IPS-15b (cell line): ENCODE data around the gene CASK.
A peak's percentile ranks its signal among the peaks of the same experiment; 100 is the strongest.

Experiments used
- H3K27me3 ChIP-seq: one replicate; pipeline ENCODE4 v1.6.1; 2013; ENCODE audit warnings: low read length; ENCODE audit not compliant: control insufficient read depth, insufficient read depth
- H3K36me3 ChIP-seq: one replicate; pipeline ENCODE4 v1.6.1; 2013; ENCODE audit warnings: low read length; ENCODE audit not compliant: control insufficient read depth, insufficient read depth
- H3K4me1 ChIP-seq: one replicate; pipeline ENCODE4 v1.6.1; 2013; ENCODE audit warnings: mild to moderate bottlenecking, low read length; ENCODE audit not compliant: control insufficient read depth, insufficient read depth
- H3K4me3 ChIP-seq: one replicate; pipeline ENCODE4 v1.5.1; 2013; ENCODE audit warnings: low read depth, low read length
- H3K9ac ChIP-seq: one replicate; pipeline ENCODE4 v1.6.1; 2013; ENCODE audit warnings: low read depth, mild to moderate bottlenecking, low read length
- H3K9me3 ChIP-seq: one replicate; pipeline ENCODE4 v1.6.1; 2013; ENCODE audit warnings: mild to moderate bottlenecking, low read length; ENCODE audit not compliant: control insufficient read depth, insufficient read depth

Gene CASK

DNA sequence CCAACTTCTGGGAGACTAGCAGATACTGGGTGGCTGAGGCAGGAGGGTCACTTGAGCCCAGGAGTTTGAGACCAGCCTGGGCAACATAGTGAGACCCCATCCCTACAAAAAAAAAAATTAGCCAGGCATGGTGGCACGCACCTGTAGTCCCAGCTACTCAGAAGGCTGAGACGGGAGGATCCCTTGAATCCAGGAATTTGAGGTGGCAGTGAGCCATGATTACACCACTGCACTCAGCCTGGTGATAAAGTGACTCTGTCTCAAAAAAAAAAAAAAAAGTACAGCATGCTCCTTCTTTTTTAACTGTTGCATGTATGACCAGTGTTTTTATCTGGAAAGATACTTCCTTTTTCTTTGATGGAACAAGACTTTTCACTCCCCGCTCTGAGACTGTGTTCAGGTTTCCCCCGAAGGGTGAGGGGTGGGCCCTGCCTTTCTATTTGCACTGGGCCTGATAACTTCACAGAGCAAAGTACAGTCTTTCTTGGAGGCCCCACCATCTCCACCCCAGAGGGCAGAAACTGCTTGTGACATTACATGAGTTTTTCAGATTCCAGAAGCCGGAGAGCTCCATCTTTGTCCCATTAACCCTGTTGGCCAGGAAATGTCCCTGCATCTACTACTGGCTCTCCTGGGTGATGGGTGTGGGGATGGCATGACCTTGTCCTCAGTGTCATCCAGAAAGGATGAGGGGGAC, 441.1 kb downstream of the CASK start:
- H3K4me3 ChIP-seq = no peak overlapping the region
- no peak overlapping the region for H3K9ac ChIP-seq
- no peaks in the 10 kb centered on the region for H3K9me3 ChIP-seq
- no peaks in the 10 kb centered on the region for H3K36me3 ChIP-seq
- H3K4me1 ChIP-seq = peaks cover 6% of the 10 kb centered on the region
- H3K27me3 ChIP-seq = no peaks in the 10 kb centered on the region

DNA sequence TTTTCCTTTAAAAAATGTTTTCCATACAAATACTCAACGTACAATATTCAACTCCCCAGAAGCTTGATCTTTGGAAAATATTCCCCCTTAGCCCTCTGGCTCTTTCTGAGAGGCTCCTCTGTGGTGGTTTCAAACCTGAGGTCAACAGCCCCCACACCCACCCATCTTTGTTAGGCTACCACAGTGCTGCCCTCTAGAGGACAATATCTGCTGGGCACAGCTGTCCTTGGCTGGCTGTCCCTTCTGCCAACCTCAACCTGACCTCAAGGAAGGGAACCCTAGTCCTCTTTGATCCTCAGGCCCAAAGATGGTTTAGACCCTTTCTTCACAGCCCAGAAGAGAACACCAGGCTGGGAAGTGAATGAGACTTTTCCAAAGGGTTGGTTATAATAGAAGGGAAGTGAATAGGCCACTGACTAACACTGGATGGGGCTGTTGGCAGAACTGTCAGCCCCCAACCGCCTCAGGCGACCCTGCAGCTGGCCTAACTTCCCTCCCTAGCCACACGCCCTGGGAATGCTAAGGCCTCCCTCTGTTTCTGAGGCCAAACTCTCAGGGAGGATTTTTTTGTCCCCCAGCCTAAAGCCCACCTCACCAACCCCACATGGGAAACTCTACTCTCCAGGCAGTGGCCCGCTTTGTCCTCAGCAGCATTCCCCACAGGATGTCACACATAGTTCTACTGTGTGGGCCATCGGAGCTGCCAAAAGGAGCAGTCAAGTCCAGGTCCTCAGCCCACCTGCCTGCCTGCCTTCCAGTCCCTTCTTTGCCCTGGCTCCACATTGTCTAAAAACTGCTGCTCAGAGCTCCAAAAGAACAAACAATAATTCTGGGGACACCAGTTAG, 441.9 kb downstream of the CASK start:
- no peak overlapping the region for H3K9ac ChIP-seq
- H3K27me3 ChIP-seq = no peaks in the 10 kb centered on the region
- peaks cover 6% of the 10 kb centered on the region for H3K4me1 ChIP-seq
- H3K9me3 ChIP-seq = no peaks in the 10 kb centered on the region
- no peaks in the 10 kb centered on the region for H3K36me3 ChIP-seq
- no peak overlapping the region for H3K4me3 ChIP-seq

DNA sequence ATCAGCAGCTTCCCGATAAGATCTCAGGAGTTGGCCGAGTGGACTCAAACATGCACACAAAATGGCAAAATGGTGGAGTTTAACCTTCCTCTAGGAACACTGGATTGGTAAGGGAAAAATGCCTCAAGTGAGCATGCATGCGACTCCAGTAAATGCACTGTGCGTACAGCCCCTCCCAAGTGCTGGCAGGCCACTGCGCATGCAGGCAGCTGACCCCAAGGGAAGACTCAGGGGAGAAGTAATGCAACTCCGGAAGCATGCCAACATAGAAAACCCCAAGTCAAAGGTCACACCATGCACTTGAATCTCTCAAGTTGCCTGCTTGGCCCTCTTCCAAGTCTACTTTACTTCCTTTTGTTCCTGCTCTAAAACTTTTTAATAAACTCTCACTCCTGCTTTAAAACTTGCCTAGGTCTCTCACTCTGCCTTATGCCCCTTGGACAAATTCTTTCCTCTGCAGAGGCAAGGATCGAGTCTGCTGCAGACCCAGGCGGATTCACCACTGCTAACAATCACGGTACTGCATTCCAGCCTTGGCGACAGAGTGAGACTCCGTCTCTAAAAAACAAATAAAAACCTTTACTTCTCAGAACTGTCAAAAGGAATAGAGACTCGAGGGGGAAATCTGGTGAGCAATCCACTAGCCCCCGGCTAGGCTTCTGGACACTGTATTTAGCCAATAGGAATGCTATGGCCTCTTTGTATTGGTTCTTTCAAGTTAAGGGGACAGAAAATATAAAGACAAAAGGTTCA, 442.7 kb downstream of the CASK start:
- peaks cover 8% of the 10 kb centered on the region for H3K4me1 ChIP-seq
- H3K36me3 ChIP-seq = no peaks in the 10 kb centered on the region
- no peaks in the 10 kb centered on the region for H3K27me3 ChIP-seq
- H3K9ac ChIP-seq = no peak overlapping the region
- no peak overlapping the region for H3K4me3 ChIP-seq
- H3K9me3 ChIP-seq = no peaks in the 10 kb centered on the region

DNA sequence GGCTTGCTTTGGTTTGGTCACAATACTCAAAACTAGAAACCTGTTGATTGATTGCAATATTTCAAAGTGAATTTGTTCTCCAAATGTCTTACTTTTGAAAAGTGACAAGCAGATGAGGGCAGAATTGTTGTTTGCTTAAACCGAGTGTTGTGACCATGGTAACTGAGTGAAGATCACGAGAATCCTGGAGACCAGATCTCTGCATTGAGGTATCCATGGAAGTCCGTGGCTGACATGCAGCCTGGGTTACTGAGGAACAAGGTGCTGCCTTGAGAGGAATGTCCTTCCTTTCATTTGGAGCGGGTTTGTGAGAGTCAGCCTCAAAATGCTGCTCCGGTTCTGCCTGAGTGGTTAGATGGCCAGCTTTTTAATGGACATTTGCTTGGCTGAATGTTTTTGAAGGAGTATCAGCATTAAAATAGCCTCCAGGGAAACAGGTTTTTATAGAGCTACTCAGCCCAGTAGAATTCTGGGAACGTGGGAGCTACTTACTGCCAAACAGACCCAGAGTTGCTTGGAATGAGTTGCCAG, 444.9 kb downstream of the CASK start:
- H3K9ac ChIP-seq = no peak overlapping the region
- H3K4me1 ChIP-seq = peaks cover 12% of the 10 kb centered on the region
- H3K9me3 ChIP-seq = no peaks in the 10 kb centered on the region
- no peaks in the 10 kb centered on the region for H3K36me3 ChIP-seq
- no peaks in the 10 kb centered on the region for H3K27me3 ChIP-seq
- H3K4me3 ChIP-seq = no peak overlapping the region

DNA sequence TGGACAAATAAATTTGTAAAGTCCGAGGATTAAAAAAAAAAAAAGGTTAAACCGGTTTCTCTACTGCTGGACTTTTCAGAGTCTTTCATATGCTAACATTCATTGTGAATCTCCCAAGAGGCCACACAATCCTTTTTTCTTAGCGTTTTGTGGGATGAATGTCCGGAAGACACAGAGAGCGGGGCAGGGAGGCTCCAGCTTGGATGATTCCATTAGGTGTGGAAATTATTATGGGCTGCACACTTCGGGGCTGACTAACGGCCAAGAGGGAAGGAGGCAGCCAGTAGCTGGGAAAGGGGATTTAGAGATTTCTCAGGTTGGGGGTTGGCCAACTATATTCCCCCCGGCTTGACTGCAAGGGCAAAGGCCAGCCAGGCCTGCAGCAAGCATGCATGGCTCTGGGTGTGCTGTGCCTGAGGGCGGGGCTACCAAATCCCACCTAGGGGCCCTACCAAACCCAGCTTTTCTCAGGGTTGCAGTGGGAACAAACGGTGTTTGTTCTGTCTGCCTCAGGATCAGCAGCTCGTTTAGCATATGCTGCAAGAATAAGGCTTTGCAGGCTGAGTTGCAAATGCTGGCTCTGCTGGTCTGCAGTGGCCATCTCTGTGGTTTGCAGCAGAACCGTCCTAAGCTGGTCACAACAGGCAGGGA, 447.6 kb downstream of the CASK start:
- H3K9me3 ChIP-seq = no peaks in the 10 kb centered on the region
- no peaks in the 10 kb centered on the region for H3K27me3 ChIP-seq
- no peaks in the 10 kb centered on the region for H3K36me3 ChIP-seq
- no peak overlapping the region for H3K4me3 ChIP-seq
- H3K4me1 ChIP-seq = peaks cover 12% of the 10 kb centered on the region
- H3K9ac ChIP-seq = peak overlapping the region; percentile 30

DNA sequence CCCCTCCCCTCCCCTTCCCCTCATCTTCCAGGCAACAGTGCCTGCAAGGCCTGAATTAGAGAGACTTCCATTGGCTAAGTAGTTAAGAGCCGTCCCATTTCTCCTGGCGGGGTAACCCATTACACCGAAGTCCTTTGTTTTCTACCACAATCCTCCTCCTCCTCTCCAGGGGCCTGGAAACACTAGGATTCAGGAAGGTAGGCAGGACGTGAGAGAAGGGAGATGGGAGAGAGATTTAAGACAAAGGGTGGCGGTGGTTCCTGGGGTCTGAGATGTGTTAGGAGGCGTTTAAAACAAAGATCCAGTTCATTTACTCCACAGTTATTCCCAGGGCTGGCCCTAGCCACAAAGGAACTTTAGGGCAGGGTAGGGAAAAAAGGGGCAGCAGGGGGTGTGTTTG, 448.2 kb downstream of the CASK start:
- H3K36me3 ChIP-seq = no peaks in the 10 kb centered on the region
- H3K9me3 ChIP-seq = no peaks in the 10 kb centered on the region
- H3K9ac ChIP-seq = peak overlapping the region; percentile 81
- no peak overlapping the region for H3K4me3 ChIP-seq
- H3K27me3 ChIP-seq = no peaks in the 10 kb centered on the region
- H3K4me1 ChIP-seq = peaks cover 12% of the 10 kb centered on the region

DNA sequence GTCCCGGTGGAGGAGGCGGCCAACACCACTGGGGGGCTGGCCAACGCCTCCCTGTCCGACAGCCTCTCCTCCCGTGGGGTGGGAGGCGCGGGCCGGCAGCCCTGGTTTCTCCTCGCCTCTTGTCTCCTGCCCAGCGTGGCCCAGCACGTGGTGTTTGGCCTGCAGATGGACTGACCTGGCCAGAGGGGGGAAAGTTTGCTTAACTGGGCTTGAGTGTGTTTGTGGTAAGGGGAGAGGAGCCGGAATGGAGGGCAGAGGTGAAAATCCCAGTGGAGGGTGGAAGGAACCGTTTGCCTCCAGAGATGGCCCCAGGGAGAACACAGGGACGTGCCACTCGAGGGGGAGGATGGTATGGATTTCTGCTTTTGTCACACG, 448.6 kb downstream of the CASK start:
- Histone ChIP-seq H3K4me3 (peak overlapping the region; percentile 35), H3K4me1 (peaks cover 12% of the 10 kb centered on the region), H3K27me3 (no peaks in the 10 kb centered on the region), H3K9me3 (no peaks in the 10 kb centered on the region), H3K36me3 (no peaks in the 10 kb centered on the region), H3K9ac (peak overlapping the region; percentile 81)

DNA sequence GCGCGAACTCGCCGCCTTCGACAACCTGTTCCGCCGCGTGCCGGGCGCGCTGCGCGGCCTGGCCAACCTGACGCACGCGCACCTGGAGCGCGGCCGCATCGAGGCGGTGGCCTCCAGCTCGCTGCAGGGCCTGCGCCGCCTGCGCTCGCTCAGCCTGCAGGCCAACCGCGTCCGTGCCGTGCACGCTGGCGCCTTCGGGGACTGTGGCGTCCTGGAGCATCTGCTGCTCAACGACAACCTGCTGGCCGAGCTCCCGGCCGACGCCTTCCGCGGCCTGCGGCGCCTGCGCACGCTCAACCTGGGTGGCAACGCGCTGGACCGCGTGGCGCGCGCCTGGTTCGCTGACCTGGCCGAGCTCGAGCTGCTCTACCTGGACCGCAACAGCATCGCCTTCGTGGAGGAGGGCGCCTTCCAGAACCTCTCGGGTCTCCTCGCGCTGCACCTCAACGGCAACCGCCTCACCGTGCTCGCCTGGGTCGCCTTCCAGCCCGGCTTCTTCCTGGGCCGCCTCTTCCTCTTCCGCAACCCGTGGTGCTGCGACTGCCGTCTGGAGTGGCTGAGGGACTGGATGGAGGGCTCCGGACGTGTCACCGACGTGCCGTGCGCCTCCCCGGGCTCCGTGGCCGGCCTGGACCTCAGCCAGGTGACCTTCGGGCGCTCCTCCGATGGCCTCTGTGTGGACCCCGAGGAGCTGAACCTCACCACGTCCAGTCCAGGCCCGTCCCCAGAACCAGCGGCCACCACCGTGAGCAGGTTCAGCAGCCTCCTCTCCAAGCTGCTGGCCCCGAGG, 449.2 kb downstream of the CASK start:
- H3K9ac ChIP-seq = peak overlapping the region; percentile 81
- no peaks in the 10 kb centered on the region for H3K36me3 ChIP-seq
- peaks cover 12% of the 10 kb centered on the region for H3K4me1 ChIP-seq
- H3K9me3 ChIP-seq = no peaks in the 10 kb centered on the region
- no peaks in the 10 kb centered on the region for H3K27me3 ChIP-seq
- no peak overlapping the region for H3K4me3 ChIP-seq

DNA sequence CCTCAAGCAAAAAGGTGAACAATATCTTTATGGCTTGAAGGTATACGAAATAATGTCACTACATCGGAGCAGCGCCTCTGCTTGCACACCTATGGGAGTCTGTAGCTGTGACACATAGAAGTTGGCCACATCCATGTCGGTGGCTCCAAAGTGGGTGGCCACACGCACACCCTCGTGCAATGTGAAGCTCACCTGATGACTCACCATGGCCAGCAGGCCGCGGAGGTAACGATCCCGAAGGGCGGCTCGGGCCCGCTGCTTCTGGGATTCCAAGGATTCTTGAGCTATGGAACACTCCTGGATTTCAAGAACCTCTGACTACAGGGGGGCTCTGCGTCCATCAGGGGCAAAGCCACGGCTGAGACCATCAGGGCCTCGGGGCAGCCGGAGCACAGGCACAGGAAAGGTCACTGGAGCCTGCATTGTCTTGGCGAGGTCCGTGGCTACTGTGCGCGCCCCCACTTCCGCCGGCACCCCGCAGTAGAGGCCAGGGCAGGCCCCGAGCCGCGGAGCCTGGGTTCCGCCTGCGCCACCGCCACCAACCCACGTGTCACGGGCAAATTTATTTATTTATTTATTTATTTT, 451.0 kb downstream of the CASK start:
- H3K27me3 ChIP-seq = no peaks in the 10 kb centered on the region
- no peaks in the 10 kb centered on the region for H3K9me3 ChIP-seq
- H3K4me1 ChIP-seq = peaks cover 10% of the 10 kb centered on the region
- no peak overlapping the region for H3K9ac ChIP-seq
- H3K36me3 ChIP-seq = no peaks in the 10 kb centered on the region
- no peak overlapping the region for H3K4me3 ChIP-seq

DNA sequence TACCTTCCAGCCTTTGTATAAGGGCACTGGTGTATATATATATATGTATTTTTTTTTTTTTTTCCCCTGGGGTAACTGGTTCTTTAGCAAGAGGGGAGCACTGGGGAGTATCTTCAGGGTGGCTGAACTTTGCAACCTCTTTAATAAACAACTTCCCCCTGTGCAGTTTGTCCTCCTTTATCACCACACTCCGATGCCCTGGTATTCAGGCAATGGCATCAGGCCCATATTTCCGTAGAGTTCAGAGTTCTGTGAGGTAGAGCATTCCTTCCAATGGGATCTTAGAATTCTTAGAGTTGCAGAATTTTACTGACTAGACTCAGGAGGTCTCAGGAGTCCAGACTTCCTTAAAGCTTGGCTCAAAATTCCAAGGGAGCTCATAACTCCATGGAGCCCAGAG, 451.6 kb downstream of the CASK start:
- Histone ChIP-seq H3K9ac (no peak overlapping the region), H3K36me3 (no peaks in the 10 kb centered on the region), H3K4me3 (no peak overlapping the region), H3K9me3 (no peaks in the 10 kb centered on the region), H3K4me1 (peaks cover 10% of the 10 kb centered on the region), H3K27me3 (no peaks in the 10 kb centered on the region)
